ENCODE measurements around the gene SIRT5. TPM values are rescaled to one million over a fixed set of nuclear protein-coding genes. Genes with fewer than 3 reads are reported as not detected.

Gene SIRT5
- total RNA-seq = 7.7 and 10.2 TPM in 2 replicates

DNA sequence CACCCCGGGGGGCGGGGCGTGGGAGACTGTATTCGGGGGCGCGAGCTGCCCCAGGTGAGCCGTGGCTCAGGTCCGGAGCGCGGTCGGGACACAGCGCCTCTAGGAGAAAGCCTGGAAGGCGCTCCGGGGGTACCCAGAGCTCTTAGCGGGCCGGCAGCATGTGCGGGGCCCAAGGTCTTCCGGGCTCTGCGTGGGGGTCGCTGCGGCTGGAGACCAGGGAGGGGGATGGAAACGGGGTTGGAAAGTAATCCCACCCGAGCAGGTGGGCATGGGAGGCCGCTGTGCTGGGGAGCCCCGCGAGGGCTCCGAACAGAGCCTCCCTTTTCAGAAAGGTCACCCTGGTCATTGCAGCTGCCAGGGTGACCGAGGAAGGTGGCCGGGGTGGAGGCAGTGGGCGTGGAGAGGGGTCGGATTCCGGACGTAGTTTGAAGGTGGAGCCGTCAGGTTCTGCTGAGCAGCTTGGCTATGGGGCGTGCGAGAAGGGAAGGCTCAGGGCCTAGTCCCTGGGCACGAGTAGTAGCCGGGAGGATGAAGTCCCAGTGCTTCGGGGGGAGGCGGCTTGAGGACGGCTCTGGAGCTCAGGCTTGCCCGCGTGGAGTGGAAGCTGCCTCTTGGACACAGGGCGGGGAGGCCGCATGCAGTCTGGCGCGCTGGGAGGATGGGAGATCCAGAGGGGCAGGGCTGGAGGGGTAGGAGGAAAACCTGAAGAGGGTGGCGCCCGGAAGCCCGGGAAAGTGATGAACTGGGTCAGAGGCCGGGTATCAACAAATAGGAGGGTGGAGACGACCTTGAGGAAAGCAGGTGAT is at the start of gene SIRT5:
SIRT5 (plus strand) TSS at position 31 of the 806 bp plus-strand sequence. CDS start 9,510 bp downstream, outside the sequence.
- intact Hi-C loops (cut with micrococcal nuclease) = loop anchor here (1.0 to 10.0 kb wide), 18 partner anchors 41 to 1674 kb away; partner anchors contain the start of genes CD83, HIVEP1, MCUR1 and NOL7

DNA sequence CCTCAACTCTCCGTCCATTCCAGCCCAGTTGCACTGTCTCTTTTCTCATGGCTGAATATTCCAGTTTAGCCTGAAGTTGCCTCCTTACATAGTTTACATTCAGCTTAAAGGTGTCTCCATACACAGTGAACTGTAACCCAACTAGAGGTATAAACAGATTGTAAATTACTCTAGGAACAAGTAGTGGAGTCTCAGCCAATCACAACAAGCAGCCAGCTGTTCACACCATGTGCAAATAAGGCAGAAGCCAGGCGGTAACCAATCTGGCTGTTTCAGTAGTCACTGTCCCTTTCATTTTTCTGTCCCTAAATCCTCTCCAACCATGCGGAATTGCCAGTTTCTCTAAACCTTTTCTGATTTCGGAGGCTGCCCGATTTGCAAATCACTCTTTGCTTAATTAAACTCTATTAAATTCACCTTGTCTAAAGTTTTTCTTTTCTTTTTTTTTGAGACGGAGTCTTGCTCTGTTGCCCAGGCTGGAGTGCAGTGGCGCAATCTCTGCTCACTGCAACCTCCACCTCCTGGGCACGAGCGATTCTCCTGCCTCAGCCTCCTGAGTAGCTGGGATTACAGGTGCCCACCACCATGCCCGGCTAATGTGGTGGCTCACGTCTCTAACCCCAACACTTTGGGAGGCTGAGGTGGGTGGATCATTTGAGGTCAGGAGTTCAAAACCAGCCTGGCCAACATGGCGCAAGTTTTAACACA is 49.4 kb upstream of the SIRT5 start:
- intact Hi-C loops (cut with micrococcal nuclease) = no loop called here

DNA sequence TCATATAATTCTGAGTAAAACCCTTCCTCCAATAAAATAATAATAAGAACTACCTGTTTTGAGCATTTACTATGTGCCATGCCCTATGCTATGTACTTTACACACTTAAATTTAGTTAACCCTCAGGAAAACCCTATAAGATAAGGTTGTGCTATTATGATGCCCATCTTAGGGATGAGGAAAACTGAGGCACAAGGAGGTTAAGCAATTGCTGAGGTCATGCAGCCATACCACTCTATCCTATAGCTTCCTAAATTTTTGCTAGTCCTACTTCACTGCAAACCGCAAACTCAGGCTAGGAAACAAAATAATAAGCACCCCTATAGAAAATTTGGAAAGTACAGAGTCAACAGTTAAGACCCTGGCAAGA is 48.1 kb upstream of the SIRT5 start:
- intact Hi-C loops (cut with micrococcal nuclease) = no loop called here

- intact Hi-C loops (cut with micrococcal nuclease) = no loop called here
These were observed 47.4 kb upstream of the SIRT5 start for GRCh38 chr6:13526727-13527670.

DNA sequence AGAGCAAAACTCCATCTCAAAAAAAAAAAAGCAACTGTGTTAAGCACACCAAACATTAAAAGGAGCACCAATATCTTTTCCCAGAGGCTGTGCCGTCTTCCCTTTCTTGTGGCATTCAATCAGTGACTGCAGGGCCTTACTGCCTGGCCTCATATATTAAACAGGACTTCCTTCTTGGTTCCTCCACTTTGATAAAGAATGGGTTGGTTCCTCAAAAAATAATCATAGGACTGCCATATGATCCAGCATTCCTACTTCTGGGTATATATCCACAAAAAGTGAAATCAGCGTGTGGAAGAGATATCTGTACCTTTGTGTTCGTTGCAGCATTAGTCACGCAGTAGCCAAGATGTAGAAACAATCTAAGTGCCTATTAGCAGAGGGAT is 46.7 kb upstream of the SIRT5 start:
- intact Hi-C loops (cut with micrococcal nuclease) = no loop called here

DNA sequence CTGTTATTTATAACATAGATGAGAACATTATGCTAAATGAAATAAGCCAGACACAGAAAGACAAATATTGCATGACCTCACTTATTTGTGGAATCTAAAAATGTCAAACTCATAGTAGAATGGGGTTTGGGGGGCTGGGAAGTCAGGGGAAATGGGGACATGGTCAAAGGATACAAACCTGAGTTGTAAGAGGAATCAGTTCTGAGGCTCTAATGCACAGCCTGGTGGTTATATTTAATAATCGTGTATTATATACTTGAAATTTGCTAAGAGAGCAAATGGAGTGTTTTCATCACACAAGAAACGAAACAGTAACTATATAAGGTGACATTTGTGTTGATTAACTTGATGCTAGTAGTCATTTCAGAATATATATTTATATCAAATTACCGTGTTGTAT is 46.2 kb upstream of the SIRT5 start:
- intact Hi-C loops (cut with micrococcal nuclease) = no loop called here

- intact Hi-C loops (cut with micrococcal nuclease) = no loop called here
These were observed 45.5 kb upstream of the SIRT5 start for GRCh38 chr6:13528777-13529343.

DNA sequence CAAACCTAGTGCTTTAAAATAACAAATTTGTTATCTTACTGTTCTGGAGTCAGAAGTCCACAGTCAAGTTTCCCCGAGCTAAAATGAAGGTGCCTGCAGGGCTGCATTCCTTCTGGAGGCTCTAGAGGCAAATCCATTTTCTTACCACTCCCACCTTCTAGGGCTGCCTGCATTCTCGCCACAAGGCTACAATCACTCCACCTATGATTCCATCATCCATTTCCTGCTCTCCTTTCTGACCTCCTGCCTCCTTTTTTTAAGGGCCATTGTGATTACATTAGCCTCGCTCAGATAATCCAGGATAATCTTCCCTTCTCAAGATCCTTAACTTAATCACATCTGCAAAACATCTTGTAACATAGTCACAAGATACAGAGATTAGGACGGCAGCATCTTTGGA is 42.4 kb upstream of the SIRT5 start:
- intact Hi-C loops (cut with micrococcal nuclease) = loop anchor here (10.0 kb wide), 1 partner anchor 337 kb away; no protein-coding TSS in a partner anchor

DNA sequence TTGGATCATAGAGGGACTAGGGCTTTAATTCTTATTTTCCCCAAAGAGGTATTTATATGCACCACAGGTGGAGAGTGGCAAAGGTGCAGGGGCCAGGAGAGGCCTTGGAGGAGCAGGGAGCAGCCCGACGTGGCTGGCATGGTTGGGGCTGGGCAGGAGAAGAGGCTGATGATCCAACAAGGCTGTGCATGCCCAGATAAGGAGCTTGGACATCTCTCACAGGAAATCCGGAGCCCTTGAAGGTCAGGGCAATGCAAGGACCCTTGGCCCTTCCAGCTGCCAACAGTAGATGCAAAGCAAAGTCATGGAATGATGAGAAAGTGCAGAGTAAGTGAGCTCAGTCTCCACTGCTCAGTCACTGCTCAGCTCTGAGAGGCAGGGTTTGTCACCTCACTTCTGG is 39.9 kb upstream of the SIRT5 start:
- intact Hi-C loops (cut with micrococcal nuclease) = loop anchor here (10.0 kb wide), 1 partner anchor 340 kb away; no protein-coding TSS in a partner anchor

DNA sequence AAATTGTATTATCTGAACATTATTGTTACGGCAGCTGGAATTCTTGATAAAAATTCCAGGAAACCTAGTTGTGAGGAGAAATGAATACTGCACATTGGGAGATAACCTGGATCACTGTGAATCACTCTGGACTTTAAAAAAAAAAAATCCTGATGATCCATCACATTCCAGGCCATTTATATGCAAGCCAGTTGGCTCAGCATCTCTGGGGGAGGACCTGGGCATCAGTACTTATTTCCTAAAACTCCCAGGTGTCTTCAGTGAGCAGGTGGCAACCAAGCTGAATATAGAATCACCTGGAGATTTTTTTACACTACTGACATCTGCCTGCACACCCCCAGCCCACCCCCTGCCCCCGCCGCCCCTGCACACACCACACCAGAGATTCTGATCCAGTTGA is 39.1 kb upstream of the SIRT5 start:
- intact Hi-C loops (cut with micrococcal nuclease) = loop anchor here (10.0 kb wide), 1 partner anchor 341 kb away; no protein-coding TSS in a partner anchor

GRCh38 chr6:13536796-13537526 is 37.4 kb upstream of the SIRT5 start:
- intact Hi-C loops (cut with micrococcal nuclease) = loop anchor here (2.0 to 10.0 kb wide), 2 partner anchors 54 to 342 kb away; no protein-coding TSS in a partner anchor

DNA sequence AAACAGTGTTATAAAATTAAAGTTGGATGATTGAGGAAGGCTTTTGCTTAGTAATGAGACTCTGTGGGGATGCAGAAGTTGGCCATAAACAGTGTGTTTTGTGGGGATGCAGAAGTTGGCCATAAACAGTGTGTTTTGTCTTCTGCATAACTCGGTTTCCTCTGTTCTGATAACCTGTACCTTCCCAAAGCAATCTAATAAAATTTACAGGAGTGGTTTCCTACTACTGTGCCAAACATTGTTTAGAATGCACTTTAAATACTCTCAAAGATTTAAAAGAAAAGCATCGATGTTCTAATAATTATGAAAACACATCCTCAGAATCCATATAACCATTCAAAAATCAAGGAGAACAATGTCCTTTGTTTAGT is 36.9 kb upstream of the SIRT5 start:
- intact Hi-C loops (cut with micrococcal nuclease) = loop anchor here (2.0 to 10.0 kb wide), 2 partner anchors 55 to 343 kb away; no protein-coding TSS in a partner anchor

DNA sequence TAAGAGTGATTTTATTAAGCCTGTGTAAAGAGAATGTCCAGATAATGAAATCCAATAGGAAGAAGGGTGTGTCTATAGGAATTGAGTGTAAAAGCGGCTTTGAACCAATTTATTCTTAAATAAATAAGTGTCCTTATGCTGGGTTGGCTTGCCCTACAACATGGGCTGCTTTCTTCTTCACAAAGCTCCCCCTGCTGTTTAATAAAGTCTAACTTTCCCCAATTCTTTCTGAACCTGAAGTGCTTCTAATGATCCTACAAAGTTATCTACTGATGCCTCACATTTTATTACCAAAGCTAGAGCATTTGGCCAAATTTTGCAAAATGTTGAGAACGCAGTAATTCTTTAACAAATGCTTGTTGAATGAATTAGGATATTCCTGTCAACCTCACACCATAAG is 36.3 kb upstream of the SIRT5 start:
- intact Hi-C loops (cut with micrococcal nuclease) = loop anchor here (1.0 to 10.0 kb wide), 4 partner anchors 83 to 343 kb away; no protein-coding TSS in a partner anchor

DNA sequence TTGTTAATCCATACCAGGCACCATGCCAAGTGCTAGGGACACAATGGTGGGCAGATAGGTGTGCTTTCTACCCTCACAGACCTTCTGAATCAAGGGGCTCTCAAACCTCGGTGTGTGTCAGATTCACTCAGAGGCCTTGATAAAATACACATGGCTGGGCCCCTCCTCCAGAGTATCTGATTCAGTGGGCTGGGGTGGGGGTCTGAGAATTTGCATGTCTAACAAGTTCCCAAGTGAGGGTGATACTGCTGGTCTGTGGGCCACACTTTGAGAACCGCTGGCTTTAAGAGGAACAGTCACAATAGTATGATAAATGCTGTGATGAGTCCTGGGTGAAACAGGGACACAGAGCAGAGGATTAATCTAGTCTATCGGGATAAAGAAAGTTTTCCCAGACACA is 35.8 kb upstream of the SIRT5 start:
- intact Hi-C loops (cut with micrococcal nuclease) = loop anchor here (1.0 to 10.0 kb wide), 4 partner anchors 84 to 344 kb away; no protein-coding TSS in a partner anchor

DNA sequence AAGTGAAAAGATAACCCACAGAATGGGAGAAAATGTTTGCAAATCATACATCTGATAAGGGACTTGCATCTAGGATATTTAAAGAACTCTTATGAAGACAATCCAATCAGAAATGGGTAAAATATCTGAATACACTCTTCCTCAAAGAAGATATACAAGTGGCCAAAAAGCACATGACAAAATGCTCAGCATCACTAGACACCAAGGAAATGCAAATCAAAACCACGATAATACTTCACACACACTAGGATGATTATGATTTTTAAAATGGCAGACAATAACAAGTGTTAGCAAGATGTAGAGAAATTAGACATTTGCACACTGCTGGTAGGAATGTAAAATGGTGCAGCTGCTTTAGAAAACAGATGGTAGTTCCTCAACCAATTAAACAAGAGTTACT is 34.8 kb upstream of the SIRT5 start:
- intact Hi-C loops (cut with micrococcal nuclease) = loop anchor here (2.0 to 10.0 kb wide), 3 partner anchors 85 to 345 kb away; no protein-coding TSS in a partner anchor

DNA sequence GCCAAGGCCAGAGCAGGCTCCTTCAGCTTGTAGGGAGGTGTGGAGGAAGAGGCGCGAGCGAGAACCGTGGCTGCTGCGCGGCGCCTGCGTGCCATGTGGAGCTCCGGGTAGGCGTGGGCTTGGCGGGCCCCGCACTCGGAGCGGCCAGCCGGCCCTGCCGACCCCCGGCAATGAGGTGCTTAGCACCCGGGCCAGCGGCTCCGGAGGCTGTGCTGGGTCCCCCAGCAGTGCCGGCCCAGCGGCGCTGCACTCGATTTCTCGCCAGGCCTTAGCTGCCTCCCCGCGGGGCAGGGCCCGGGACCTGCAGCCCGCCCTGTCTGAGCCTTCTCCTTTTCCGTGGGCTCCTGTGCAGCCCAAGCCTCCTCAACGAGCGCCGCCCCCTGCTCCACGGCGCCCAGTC is 32.9 kb upstream of the SIRT5 start:
- intact Hi-C loops (cut with micrococcal nuclease) = no loop called here

DNA sequence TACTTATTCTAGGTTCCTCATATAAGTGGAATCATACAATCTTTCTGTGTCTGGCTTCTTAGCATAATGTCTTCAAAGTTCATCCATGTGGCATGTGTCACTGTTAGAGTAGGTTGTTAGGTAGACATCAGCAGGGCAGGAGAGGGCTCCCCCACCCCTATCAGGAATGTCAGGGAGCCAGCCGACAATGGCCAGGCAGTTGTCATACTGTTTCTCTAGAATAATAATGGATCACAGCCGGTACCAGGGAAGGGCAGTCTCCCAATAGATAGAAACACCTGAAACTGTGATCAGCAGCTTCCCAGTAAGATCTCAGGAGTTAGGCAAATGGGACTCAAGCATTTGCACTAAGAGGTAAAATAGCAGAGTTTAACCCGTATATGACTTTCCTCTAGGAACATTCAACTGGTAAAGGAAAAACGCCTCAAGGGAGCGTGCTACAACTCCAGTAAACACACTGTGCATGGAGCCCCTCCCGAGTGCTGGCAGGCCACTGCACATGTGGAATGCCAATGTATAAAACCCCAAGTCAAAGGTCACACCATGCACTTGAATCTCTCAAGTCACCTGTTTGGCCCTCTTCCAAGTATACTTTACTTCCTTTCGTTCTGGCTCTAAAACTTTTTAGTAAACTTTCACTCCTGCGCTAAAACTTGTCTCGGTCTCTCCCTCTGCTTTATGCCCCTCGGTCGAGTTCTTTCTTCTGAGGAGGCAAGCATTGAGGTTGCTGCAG is 29.8 kb upstream of the SIRT5 start:
- intact Hi-C loops (cut with micrococcal nuclease) = no loop called here

- intact Hi-C loops (cut with micrococcal nuclease) = no loop called here
These were observed 28.5 kb upstream of the SIRT5 start for GRCh38 chr6:13545885-13546284.

- intact Hi-C loops (cut with micrococcal nuclease) = no loop called here
These were observed 25.7 kb upstream of the SIRT5 start for GRCh38 chr6:13548500-13549210.

Data from T-helper 1 cell treated with Interleukin-12 subunit alpha and Interleukin-12 subunit beta and Interleukin-4 antibody, amounts not matched to agents 30 ng/mL and 1 ng/mL, for 36 hours (primary cell).